ENCODE data around the gene S100A12.

DNA sequence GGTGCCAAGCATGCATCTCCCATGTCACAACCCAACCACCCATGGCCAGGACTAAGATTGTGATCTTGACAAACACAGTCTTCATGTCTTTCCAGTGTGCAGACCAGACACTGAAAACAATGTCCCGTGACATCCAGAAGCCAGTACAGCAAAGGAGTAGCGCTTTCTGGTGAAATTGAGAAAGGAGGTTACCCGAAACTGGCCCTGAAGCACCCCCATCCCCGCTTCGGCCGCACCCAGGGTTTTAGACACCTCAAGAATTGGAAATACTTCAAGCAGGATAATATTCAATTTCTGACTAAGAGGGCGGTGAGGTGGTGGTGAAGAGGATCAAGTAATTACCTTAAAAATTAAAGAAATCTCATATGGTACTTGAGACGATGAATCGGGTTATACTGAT lies 26.0 kb upstream of the S100A12 start:
- TF ChIP-seq, protein P1, sequence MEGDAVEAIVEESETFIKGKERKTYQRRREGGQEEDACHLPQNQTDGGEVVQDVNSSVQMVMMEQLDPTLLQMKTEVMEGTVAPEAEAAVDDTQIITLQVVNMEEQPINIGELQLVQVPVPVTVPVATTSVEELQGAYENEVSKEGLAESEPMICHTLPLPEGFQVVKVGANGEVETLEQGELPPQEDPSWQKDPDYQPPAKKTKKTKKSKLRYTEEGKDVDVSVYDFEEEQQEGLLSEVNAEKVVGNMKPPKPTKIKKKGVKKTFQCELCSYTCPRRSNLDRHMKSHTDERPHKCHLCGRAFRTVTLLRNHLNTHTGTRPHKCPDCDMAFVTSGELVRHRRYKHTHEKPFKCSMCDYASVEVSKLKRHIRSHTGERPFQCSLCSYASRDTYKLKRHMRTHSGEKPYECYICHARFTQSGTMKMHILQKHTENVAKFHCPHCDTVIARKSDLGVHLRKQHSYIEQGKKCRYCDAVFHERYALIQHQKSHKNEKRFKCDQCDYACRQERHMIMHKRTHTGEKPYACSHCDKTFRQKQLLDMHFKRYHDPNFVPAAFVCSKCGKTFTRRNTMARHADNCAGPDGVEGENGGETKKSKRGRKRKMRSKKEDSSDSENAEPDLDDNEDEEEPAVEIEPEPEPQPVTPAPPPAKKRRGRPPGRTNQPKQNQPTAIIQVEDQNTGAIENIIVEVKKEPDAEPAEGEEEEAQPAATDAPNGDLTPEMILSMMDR (IDR thresholded peaks at IDR 0.05) = no peak
- no peak for TF ChIP-seq EP300 (IDR thresholded peaks at IDR 0.05)
- TF ChIP-seq POLR2A (IDR thresholded peaks at IDR 0.05) = no peak
